Jurkat, Clone E6-1 (cell line): ENCODE results near the gene ITGAD. TPM values are rescaled to one million over a fixed set of nuclear protein-coding genes. Genes with fewer than 3 reads are reported as not detected.

Source experiments
- DNase-seq: peaks from one replicate; pipeline ENCODE4 v3.0.0-alpha.2; 2011; ENCODE audit warnings: low read depth, low spot score
- H3K4me3 ChIP-seq: 2 replicates; pipeline ENCODE4 v1.5.1; 2011; ENCODE audit warnings: mild to moderate bottlenecking, low read length, control low read depth, moderate library complexity
- polyA plus RNA-seq: library from polyadenylated mRNA; unstranded; fragments of >200 nt; gene quantifications from one replicate; pipeline ENCODE4 v1.2.1, GENCODE V29; 2012; ENCODE audit warnings: missing spikeins; ENCODE audit not compliant: insufficient read length, insufficient read depth

ITGAD gene
- polyA plus RNA-seq = not detected

GRCh38 chr16:31393056-31393455 lies at the start of gene ITGAD:
Gene ITGAD, plus strand, starts transcription at chr16:31393335. Its CDS starts 26 bp downstream, at chr16:31393361.
- H3K4me3 ChIP-seq = no peak within 1 kb of the TSS
- no peak for DNase-seq

GRCh38 chr16:31344712-31345111 lies 48.4 kb upstream of the ITGAD start:
- H3K4me3 ChIP-seq = no peak overlapping the region
- DNase-seq = no peak

GRCh38 chr16:31347445-31347844 lies 45.7 kb upstream of the ITGAD start:
- DNase-seq = no peak
- no peak overlapping the region for H3K4me3 ChIP-seq

DNA sequence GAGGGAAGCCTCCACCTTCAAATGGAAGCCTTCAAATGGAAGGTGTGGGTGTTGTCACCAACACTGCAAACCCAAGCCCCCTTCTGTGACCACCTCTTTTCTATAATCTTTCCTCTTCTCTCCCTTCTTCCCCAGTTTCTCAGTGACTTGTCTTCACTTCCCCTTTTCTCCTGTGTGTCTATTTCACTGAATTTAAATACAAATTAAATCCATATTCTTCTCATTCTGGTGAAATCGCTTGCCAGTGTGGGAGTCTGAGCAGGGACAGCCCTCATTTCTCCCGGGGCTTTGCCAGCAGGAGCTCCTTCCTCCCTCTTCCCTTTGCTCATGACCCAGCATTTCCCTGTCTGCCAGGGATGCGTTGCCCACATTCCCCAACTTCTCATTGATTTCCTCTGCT lies 44.6 kb upstream of the ITGAD start:
- no peak for DNase-seq
- H3K4me3 ChIP-seq = no peak overlapping the region

GRCh38 chr16:31350275-31351005 lies 42.7 kb upstream of the ITGAD start:
- no peak for DNase-seq
- no peak overlapping the region for H3K4me3 ChIP-seq

GRCh38 chr16:31351246-31351941 lies 41.7 kb upstream of the ITGAD start:
- no peak for DNase-seq
- no peak overlapping the region for H3K4me3 ChIP-seq

DNA sequence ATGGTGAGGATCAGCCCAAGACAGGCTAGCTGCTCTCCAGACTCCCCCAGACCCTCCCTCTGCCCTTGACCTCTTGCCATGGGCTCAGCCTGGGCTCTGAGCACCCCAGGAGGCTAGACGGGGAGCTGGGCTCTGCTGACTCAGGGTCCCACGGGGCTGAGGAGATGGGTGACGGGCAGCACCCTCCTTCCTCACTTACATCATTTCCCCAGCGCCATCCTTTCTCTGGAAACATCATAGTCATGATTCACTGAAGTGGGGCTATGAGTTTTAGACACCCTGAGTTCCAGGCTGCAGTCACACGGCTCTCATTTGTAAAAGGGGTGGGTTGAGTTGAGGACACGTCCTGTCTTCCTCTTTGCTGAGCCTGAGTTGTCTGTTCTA lies 41.2 kb upstream of the ITGAD start:
- no peak overlapping the region for H3K4me3 ChIP-seq
- no peak for DNase-seq

GRCh38 chr16:31352376-31353115 lies 40.6 kb upstream of the ITGAD start:
- DNase-seq = no peak
- no peak overlapping the region for H3K4me3 ChIP-seq

- DNase-seq = peak; percentile 19
- no peak within 1 kb of the TSS for H3K4me3 ChIP-seq
These were observed 38.5 kb upstream of the ITGAD start, which contains the start of gene ITGAX for GRCh38 chr16:31354394-31355291. Gene ITGAX, plus strand, starts transcription at chr16:31355176. Its CDS starts 79 bp downstream, at chr16:31355255.

GRCh38 chr16:31355431-31356100 lies 37.6 kb upstream of the ITGAD start:
- no peak for DNase-seq
- H3K4me3 ChIP-seq = no peak overlapping the region

GRCh38 chr16:31356566-31357323 lies 36.4 kb upstream of the ITGAD start:
- H3K4me3 ChIP-seq = no peak overlapping the region
- DNase-seq = no peak

GRCh38 chr16:31357324-31358109 lies 35.6 kb upstream of the ITGAD start:
- DNase-seq = no peak
- no peak overlapping the region for H3K4me3 ChIP-seq

- H3K4me3 ChIP-seq = no peak overlapping the region
- DNase-seq = no peak
These were observed 32.9 kb upstream of the ITGAD start for GRCh38 chr16:31360251-31360650.

DNA sequence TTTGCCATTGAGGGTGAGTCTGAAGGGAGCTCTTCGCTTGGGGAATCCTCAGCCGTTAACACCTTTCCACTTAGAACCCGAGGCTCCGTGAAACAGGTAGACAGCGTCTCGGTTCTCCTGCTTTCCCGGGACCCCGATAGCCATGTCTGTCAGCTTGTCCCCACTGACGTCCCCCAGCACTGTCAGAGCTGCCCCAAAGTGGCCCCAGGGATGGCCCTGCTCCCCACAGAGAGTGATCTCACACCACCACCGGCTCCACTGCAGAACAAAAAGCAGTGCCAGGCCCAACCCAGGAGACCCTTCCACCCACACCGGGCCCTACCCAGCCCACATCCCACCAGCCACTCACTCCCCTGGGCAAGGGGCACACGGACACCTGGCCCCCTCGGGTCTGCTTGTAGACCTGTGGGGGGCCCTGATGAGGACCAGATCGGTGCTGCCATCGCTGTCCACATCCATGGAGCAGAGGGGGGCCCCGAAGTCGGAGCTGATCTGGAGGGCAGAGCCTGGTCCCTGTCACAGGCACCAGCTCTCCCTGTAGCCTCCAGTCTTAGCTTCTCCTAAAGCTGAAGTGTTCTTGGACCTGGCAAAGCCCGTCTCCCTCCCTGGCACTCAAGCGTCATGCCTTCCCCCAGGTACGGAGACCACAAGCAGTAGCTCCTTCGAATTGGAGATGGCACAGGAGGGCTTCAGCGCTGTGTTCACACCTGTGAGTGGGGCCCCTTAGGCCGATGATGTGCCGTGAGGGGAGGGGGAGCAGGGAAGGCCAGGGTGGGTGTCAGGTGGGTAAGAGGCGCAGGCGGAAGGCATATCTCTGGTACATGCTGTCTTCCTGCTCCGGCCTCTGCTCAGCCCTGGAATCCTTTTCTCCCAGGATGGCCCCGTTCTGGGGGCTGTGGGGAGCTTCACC lies 31.7 kb upstream of the ITGAD start:
- DNase-seq = no peak
- no peak overlapping the region for H3K4me3 ChIP-seq

- no peak for DNase-seq
- H3K4me3 ChIP-seq = no peak overlapping the region
These were observed 30.4 kb upstream of the ITGAD start for GRCh38 chr16:31362476-31363405.
